GM19099 (cell line): ENCODE results near the gene TRMT112.

Experiments
- POLR2A ChIP-seq: IDR thresholded peaks from 3 replicates; pipeline ENCODE4 v1.6.1; 2011; ENCODE audit warnings: low read depth; ENCODE audit not compliant: insufficient read length; ENCODE audit errors: extremely low read depth

The TRMT112 gene

DNA sequence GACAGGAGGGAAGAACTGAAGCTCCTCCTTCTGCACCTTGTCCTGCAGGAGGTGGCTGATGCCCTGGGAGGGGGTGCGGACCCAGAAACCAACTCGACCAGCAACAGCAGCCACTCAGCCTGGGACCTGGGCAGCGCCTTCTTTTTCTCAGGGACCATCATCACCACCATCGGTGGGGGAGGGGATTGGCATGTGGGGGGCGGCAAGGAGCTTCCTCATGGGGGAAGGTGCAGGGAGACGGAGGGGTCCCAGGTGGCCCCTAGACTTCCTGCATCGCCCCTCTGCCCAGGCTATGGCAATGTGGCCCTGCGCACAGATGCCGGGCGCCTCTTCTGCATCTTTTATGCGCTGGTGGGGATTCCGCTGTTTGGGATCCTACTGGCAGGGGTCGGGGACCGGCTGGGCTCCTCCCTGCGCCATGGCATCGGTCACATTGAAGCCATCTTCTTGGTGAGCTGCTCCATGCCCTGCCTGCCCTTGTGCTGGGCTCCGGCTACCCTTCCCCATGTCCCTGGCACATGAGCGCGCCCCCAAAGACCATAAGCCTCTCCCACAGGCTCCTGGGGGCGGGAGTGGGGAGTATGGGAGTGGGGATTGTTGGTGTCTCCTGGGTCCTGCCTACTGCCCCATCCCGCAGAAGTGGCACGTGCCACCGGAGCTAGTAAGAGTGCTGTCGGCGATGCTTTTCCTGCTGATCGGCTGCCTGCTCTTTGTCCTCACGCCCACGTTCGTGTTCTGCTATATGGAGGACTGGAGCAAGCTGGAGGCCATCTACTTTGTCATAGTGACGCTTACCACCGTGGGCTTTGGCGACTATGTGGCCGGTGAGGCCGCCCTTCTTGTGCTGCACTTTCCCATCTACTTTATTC lies 20.3 kb downstream of the TRMT112 start:
- TF ChIP-seq POLR2A: no peak

DNA sequence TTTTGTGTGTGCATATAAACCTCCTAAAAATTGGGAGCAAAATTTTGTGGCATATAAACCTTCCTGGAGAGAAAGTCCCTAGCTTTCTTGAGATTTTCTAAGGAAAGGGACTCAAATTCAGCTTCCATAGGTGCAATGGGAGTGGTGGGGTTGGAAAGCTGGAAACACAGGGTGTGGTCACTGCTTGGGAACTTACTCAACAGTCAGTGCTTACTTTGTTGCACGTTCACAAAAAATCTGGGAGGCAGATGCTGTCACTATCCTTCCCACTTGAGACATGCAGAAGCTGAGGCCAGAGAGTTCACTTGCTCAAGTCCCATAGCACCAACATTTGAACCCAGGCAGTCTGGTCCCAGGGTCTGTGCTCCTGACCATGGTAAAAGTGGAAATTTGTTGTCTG lies 21.1 kb downstream of the TRMT112 start:
- no peak for TF ChIP-seq POLR2A

DNA sequence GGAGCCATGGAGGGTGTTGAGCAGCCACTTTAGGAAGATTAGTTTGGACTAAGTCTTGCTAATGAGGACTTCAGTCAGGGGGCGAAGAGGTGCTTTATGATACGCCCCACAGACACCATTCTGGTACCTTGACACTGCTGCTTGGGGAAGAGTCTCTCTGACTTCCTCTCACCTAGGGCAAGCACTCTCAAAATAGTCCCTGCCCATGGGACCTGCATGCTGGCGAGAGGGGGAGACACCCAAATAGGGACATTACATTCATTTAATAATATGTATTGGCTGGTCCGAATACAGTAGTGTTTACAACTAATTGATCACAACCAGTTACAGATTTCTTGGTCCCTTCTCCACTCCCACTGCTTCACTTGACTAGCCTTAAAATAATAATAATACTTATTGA lies 21.6 kb downstream of the TRMT112 start:
- no peak for TF ChIP-seq POLR2A

DNA sequence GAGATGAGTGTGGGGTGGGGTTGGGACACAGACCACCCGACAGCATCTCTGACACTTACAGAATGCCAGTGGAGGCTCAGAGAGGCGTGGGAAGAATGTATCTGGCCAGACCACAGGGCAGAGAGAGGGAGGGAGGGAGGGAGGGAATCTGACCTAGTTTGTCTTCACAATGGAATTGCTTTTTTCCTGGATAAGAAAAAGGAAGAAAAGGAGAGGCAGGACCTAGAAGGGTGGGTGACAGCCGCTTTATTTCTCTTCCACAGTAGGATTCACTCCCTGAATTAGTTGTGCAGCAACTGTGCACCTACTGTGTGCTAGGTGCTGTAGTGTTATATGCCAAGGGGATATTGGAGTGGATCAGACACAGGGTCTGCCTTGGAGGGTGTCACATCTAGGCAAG lies 22.6 kb downstream of the TRMT112 start:
- TF ChIP-seq POLR2A: no peak

DNA sequence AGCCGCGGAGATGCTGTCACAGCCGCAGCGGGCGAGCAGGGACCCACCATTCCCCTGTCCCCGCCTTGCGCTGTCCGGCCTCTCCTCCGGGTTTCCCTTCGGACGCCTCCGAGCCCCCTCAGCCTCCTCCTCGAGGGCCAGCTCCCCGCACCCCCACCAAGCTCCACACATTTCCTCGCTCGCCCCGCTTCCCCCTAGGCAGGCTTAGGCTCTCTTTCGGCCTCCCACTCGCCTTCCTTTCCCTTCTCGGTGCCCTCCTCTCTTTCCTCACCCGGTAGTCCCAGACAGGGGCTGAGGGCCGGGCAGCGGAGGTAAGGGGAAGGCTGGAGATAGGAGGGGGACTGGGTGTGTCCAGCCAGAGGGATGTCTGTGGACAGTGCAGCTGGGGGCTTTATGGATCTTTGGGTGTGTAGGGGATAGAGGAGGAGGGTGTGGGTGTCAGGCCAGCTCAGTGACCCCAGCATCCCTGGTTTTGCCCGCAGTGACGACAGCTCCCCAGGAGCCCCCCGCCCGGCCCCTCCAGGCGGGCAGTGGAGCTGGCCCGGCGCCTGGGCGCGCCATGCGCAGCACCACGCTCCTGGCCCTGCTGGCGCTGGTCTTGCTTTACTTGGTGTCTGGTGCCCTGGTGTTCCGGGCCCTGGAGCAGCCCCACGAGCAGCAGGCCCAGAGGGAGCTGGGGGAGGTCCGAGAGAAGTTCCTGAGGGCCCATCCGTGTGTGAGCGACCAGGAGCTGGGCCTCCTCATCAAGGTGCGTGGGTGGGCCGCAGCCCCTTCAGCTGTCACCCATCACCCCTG lies 24.7 kb downstream of the TRMT112 start:
- no peak for TF ChIP-seq POLR2A

DNA sequence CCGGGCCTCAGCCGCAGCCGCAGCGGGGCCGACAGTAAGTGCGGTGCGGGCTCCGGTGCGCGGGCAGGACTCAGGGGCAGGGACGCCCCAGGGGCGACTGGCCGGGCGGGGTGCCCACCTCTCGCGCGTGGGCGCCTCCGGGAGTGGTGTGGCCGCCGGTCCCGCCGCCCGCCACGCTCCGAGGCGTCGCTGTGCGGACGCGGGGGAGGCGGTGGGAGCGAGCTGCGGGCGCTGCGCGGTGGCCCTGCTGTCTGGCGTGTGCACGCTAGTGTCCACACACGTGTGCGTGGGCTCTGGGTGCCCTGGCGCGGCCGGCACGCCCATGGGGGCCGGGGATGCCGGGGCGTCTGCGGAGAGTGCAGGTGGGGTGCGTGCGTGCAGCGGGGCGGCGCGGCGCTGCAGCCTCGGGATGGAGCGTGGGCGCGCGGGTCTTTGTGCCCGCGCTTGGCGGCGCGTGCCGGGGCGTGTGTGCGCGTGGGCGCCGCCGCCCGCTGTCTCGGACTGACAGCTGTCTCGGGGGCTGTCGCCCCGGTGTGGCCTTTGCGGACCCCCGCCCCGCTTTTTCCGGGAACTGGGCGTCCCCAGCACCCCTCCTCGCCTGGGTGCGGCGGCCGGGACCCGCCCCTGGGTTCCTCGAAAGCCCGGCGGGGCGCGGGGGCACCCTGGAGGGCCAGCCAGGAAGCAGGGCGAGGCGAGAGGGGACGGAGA lies 25.5 kb downstream of the TRMT112 start:
- TF ChIP-seq POLR2A: no peak

DNA sequence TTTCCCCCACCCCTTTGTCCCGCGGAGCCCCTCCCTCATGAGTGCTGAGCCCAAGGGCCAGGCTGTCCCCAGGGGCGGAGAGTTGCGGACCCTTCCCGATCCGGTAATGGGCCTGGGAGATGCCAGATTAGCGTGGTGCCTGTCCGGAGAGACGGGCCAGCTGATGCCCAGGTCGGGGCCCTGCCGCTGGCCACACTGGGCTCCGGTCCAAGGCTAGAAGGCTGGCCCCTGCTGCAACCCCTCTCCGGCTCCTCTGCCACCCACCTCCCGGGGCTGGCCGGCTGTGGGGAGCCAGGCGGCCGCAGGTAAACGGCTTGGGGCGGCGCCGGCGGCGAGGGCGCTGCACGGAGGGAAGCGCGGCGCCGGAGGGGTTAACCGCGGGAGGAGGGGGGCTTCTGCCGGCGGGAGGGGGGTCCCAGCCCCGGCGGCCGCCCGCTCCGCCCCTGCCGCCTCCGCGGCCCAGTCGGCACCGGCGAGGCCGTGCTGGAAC lies 26.1 kb downstream of the TRMT112 start, which contains the start of gene KCNK4:
KCNK4 (plus strand) TSS at position 41 of the 490 bp plus-strand sequence. CDS start 1,717 bp downstream, outside the sequence.
- TF ChIP-seq POLR2A: no peak

DNA sequence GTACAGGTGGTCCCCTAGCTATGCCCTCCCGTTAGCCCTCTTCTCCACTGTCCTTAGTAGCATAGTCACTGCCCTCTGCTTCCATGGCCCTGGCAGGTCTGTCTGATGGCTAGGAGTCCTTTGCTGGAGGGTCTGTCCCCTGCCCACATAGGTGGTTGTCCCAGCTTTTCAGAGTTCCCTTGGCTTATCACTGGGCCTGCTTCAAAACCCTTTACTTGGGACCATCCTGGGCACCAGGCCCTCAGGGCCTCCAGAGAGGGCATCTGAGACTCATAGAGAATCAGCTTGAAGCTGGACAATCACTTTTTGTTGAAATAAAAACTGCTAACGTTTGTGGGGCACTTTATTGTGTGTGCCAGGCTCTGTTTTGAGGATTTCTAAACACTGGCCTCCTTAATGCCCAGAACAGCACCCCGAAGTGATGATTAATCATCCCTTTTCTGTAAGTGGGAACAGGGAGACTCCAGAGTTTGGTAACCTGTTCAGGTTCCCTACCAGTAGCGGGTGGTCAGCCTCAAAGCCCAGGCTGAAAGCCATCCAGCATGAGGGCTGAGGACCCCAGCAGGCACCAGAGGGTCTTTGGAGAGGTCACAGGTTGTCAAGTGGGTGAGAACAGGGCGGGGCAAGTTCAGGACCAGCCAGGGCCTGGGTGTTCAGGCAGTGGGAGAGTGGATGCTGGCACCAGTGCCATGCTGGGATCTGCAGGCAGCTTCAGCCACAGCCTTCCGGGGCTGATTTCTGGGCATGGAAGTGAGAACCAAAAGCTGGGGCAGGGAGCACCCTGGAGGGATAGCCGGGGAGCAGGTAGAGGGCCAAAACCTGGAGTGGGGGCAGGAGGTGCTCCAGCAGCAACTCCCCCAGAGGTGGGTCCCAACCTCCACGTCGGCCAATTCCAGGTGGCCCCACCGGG lies 26.8 kb downstream of the TRMT112 start:
- no peak for TF ChIP-seq POLR2A

DNA sequence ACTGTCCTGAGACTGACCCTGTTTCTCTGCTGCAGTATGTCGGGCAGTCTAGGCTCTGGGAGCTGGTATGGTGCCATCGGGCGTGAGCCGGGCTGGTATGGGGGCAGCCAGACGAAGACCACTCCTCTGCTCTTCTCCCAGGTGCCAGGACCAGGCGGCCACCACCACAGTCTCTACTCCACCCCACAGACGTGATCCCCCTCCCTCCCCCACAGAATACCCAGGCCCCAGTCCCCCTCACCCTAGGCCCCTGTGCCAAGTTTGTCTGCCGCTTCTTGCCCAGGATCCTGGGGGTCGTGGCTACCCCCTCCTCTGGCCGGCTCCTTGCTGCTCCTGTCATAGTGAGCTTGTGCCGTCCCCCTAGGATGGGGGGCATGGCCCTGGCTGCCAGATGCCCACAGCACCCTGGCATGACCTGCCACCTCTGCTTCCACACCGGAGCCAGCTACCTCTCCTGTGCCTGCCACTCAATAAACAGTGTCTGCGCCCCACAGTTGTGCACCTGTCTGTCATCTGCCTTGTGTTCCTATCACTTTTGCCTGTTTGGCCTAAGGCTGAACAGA lies 28.3 kb downstream of the TRMT112 start:
- TF ChIP-seq POLR2A: no peak

DNA sequence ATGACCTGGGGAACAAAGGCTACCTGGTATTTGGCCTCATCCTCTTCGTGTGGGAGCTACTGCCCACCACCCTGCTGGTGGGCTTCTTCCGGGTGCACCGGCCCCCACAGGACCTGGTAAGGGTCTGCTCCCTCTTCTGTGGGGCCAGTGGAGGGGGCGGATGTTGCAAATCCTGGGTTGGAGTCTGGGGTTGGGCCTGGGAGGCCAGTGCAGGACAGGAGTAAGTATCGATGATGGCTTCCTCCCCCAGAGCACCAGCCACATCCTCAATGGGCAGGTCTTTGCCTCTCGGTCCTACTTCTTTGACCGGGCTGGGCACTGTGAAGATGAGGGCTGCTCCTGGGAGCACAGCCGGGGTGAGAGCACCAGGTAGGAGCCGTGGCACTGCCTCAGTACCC lies 29.0 kb downstream of the TRMT112 start:
- TF ChIP-seq POLR2A: no peak

DNA sequence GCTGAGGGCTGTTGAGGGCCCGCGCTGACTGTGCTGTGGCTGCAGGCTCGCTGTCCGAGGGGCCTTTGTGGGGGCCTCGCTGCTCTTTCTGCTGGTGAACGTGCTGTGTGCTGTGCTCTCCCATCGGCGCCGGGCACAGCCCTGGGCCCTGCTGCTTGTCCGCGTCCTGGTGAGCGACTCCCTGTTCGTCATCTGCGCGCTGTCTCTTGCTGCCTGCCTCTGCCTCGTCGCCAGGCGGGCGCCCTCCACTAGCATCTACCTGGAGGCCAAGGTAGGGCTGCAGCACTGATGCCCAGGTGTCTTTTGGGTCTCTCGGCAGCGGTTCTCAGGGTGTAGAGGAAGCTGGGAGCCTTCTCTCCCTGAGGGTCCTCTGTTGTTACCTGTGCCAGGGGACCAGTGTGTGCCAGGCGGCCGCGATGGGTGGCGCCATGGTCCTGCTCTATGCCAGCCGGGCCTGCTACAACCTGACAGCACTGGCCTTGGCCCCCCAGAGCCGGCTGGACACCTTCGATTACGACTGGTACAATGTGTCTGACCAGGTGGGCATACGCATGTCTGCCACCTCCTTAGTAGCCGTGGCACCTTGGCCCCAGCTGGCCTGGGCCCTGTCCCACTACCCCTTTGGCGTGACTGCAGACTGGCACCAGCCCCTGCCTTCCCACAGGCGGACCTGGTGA lies 29.5 kb downstream of the TRMT112 start:
- TF ChIP-seq POLR2A: no peak

DNA sequence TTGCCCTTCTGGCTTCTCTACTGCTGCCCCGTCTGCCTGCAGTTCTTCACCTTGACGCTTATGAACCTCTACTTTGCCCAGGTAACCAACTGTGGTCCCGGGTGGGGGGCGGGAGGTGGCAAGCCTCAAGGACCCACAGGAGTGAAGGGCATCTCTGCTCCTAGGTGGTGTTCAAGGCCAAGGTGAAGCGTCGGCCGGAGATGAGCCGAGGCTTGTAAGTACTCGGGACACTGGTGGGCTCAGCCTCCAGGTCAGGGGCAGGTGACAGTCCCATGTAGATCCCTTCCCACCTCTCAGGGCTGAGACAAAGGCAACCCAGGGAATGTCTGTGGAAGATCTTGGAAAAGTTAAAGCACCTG lies 30.6 kb downstream of the TRMT112 start:
- TF ChIP-seq POLR2A: no peak
